ENCODE measurements around the gene GSTO1.
A peak's percentile ranks its signal among the peaks of the same experiment; 100 is the strongest.

GSTO1 gene

DNA sequence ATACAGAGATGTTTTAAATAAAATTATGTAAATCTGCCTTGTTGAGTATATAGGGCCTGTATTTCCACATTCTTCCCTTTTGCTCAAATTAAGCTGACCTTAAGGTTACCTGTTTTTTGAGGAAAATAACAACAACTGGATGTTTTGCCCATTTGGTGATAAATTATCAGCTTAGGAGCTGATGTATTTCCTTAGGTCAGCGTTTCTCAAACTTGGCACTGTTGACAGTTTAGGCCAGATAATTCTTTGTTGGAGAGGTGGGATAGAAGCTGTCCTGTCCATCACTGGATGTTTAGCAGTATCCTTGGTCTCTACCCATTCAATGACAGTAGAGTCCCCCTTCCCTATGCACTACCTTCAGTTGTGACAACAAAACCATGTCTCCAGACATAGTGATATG, 21.5 kb downstream of the GSTO1 start:
- no peak for DNase-seq (ENCODE audit: low spot score)

DNA sequence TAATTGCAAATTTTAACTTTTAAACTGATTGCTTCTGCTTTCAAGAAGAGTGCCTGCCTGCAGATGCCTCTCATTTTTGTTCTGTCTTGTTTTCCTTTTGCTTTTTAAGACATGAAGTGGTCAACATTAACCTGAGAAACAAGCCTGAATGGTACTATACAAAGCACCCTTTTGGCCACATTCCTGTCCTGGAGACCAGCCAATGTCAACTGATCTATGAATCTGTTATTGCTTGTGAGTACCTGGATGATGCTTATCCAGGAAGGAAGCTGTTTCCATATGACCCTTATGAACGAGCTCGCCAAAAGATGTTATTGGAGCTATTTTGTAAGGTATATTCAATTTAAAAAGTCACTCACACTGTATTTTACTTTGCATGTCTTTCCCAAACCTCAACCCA, 23.1 kb downstream of the GSTO1 start:
- DNase-seq (ENCODE audit: low spot score): no peak

DNA sequence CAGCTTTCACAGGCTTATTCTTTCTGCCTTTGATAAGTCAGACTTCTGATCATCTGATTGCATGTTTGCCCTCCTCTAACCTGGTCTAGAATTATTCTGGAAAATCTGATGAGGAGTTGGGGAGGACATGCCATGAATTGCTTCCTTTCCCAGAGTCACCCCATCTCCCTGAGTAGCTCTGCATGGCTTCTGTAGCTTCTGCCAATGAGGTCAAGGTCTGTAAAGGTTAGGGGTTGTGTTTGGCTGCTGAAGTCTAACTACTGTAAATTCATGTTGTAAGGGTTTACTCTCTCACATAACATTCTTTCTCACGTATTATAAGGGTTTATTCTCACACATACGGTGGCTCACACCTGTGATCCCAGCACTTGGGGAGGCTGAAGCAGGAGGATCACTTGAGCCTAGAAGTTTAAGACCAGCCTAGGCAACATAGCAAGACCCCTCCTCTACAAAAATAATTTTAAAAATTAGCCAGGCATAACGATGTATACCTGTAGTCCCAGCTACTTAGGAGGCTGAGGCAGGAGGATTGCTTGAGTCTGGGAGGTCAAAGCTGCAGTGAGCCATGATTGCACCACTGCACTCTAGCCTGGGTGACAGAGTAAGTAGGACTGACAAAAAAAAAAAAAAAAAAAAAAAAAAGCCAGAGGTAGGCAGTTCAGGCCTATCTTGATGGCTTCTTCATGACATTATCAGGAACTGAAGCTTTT, 25.0 kb downstream of the GSTO1 start:
- DNase-seq (ENCODE audit: low spot score): no peak

DNA sequence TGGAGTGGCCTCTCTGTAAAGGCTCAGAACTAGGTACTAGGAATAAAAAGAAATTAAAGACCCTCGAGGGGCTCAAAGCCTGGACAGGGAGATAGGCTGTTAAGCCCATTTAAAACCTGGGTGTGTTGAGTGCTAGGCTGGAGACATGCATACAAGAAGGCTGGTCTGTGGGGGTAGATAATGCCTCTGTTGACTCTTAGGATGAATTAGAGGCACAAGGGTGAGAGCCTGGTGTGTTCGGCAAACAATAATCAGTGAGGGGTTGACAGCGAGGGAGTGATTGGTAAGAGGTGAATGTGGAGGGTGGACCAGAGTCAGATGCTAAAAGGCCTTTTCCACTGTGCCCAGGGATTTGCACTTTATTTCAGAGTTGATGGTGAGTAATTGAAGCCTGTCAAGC, 27.0 kb downstream of the GSTO1 start:
- DNase-seq (ENCODE audit: low spot score): no peak

DNA sequence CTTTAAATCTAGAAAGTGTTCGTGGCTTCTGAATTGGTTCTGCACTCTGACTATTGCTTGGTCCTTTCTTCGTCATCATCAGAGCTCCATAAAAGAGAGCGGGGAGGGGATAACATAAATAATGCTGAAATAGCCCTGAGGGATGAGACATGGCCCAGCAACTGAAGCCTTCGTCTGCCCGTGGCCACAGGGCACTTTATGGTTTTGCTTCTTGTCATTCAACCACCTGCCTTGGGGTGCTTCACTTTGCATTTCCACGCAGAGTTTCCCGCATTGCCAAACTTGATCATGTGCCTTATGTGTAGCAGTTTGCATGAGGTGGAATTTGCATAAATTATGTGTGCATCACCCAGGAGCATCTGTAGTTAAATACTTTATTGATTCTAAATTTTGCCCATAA, 30.2 kb downstream of the GSTO1 start:
- no peak for DNase-seq (ENCODE audit: low spot score)

DNA sequence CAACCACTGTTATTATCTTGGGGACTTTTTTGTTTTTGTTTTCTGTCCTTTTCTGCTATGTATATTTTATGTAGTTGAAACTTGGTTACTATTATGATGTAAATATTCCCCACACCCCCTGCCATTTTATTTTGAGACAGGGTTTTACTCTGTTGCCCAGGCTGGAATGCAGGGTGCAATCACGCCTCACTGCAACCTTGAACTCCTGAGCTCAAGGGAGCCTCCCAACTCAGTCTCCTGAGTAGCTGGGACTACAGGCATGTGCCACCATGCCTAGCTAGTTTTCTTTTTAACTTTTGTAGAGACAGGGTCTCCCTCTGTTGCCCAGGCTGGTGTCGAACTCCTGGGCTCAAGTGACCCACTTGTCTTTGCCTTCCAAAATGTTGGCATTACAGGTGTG, 32.2 kb downstream of the GSTO1 start:
- no peak for DNase-seq (ENCODE audit: low spot score)

DNA sequence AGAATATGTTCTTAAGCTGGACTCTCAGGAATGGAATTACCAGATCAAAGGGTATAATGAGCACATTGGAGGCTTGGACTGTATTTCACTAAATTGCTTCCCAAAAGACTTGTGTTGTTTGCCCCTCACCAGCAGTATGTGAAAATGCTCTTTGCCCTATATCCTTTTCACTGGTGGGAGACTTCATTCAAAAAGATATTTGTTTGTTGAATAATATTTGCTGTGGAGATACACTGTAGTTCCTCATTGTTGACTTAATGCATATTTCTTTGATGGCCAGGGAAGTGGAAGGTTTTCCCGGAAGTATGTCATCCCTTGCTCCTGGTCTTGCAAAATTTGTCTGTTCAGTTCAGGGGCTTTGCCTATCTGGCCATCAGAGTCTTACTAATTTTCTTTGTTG, 33.7 kb downstream of the GSTO1 start:
- DNase-seq (ENCODE audit: low spot score): no peak

DNA sequence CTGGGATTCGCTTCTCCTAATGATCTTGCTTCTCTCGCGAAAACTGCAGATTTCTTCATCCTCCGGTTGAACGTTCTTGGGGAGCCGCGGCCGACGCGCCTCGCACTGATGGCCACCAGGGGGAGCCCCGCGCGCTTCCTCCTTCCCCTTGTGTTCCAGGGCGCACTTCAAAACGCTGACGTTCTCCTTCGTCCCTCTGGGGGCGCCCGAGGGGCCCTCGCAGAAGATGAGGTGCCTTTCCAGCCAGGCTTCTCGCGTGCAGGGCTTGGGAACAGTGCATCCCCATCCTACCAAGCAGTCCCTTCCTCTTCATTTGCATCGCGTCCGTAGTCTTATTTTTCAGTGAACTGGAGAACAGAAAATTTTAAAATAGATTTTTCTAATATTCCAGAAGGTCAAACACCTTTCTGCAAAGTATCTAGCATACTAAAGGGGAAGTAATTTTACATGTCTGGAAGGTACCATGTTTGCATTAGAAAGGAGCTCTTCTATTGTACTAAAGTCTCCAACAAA, 36.8 kb downstream of the GSTO1 start:
- peak; percentile 94 for DNase-seq (ENCODE audit: low spot score)

DNA sequence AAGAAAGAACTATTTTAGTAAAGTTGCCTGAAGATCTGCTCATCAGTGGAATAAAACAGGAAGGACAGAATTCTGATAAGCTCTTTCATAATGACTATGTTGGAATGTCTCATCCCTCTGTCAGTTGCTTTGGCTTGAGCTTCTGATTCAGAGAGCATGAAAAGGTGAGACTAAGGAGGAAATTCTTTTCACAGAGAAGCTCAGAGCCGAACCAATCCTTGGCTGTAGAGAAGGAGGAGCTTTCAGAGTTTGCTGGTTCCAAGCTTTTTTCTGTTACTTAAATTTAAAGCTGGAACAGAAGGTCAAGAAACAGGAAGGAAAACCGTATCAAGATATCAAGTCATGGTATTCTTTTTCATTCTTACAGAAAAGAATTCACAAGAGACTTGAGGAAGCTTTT, 38.3 kb downstream of the GSTO1 start:
- no peak for DNase-seq (ENCODE audit: low spot score)

DNA sequence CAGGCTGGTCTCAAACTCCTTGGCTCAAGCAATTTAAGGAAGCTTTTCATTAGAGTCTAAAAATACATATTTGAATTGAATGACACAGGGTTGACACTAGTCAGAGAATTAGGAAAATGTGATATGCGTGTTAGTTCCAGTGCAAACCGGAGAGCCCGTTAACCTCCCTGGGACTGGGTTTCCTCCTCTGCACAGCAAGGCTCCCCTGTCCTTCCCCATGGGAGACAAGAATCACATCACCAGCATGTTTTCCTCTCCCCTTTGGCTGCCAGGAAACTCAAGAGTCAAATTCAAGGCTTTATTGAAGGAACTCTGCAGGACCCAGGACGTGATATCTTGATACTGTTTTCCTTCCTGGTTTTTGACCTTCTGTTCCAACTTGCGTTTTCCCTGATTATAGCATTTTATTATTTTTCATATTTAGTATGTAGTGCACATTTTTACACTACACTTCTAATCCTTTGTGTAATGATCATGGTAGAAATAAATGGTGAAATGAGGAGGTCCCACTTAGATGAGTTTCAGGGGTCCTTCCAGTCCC, 39.2 kb downstream of the GSTO1 start:
- DNase-seq (ENCODE audit: low spot score): no peak

DNA sequence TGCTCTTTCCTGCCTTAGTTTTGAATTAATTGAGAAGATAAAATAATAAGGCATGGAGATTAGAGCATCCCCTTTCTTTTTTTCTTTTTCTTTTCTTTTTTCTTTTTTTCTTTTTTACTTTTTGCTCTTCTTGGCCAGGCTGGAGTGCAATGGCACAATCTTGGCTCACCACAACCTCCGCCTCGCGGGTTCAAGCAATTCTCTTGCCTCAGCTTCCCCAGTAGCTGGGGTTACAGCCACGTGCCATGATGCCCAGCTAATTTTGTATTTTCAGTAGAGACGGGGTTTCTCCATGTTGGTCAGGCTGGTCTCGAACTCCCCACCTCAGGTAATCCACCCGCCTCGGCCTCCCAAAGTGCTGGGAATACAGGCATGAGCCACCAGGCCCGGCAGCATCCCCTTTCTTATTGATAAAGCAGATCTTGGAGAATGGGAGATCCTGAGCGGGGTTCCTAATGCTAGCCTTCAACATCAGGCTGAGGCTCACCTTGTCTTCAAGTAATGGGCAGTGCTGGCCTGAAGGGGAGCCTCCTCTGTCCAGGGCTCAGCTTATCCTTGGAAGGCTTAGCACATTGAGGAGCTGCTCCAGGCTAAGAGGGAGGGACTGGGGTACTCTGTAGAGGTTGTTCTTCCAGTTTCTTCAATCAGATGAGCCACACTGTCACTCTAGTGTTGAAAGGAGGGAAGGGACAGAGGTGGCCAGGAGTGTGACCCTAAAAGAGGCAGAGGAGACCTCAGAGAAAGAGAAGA, 42.2 kb downstream of the GSTO1 start:
- no peak for DNase-seq (ENCODE audit: low spot score)

DNA sequence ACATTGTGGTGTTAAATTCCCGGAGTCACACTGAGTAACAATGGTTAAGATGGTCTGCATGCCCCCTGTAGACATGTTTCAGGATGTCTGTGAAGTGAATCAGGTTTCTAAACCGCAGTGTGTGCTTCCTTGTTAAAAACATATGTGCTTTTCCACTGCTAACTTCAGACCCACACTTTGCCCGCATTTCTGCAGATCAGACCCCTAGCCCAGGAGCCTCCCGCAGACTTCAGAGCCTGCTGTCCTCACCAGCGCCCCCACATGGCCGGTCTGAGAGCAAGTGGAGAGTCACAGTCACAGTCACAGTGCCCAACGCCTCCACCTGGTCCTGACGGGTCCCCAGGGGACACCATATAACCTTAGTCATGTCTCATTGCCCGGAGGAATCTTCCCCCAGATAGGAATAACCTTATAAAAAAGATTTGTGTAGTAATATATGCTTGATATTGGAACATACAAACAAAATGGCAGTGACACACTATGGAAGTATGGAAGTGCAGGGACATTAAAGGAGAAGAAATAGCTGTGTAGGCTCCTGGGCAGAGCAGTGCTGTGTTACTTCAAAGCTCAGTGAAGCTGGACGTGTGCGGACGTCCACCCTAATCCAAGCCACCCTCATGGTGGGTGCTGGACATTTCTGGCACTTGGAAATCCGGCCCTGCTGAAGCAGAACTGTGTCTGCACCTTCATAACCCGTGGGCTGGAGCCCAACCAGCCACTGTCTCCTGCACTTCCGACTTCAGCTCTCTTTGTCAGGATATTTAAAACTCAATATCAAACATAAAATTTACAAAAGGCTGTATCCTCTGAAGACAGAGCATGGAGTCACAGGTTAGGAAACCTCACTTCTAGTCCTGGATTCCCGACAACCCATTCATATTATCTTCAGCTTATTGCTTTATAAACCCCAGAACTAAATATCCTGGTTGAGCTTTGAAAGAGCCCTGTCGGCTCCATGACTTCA, 43.3 kb downstream of the GSTO1 start:
- DNase-seq (ENCODE audit: low spot score): peak; percentile 35

DNA sequence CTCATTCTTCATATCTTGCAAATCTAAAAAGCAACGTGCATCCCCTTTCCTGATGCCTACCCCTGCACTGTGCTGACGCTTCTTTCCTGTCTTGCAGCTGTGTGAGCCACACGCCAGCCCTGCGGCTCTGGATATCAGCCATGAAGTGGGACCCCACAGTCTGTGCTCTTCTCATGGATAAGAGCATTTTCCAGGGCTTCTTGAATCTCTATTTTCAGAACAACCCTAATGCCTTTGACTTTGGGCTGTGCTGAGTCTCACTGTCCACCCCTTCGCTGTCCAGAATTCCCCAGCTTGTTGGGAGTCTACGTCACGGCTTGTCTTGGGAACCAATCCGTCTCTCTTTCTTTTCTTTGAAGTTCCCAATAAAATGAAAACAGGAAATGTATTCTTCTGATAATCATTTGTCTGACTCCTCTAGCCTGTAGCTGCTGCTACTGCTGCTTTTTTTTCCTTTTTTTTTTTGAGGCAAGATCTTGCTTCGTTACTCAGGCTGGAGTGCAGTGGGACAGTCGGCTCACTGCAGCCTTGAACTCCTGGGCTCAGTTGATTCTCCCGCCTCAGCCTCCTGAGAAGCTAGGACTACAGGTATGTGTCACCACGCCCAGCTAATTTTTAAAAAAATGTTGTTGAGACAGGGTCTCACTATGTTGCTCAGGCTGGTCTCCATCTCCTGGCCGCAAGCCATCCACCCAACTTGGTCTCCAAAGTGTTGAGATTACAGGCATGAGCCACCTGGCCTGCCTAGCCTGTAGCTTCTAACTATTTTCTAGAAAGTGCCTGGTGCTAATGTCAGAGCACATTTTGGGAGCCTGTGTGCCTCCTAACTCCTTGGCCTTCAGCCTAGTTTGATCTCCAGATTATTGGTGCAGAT, 44.6 kb downstream of the GSTO1 start:
- DNase-seq (ENCODE audit: low spot score): peak; percentile 56

DNA sequence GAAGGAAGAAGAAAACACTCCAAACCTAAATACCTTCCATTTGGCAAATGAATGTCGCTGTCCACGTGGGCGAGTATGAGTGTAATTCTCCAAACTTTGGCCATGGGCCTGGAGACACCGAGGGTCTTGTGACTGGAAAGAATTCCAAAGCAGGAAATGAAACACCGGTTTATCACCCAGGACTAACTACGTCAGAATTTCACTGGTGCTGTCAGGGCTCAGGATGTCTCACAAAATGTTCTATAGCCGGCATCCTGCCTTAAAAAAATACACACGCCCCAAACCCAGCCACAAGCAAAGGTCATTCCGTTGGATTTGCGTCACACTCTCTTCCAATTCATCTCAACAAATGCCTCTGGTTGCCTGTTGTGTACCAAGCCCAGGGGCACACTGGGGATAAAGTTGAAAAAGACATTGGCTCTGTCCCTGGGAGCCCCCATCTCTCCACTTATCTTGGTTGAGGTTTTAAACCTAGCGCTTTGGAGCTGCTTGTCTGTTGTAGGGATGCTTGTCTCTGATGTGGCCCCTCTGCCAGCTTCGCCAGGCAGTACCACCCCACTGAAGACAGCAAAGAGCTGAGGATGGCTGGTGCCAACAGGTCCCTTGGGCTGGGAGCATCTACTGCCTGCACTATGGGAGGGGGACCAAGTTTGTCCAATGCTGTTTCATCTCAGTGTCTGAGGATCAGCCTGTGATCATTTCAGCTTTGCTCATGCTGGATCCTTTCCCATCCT, 45.5 kb downstream of the GSTO1 start:
- DNase-seq (ENCODE audit: low spot score): peak; percentile 76

DNA sequence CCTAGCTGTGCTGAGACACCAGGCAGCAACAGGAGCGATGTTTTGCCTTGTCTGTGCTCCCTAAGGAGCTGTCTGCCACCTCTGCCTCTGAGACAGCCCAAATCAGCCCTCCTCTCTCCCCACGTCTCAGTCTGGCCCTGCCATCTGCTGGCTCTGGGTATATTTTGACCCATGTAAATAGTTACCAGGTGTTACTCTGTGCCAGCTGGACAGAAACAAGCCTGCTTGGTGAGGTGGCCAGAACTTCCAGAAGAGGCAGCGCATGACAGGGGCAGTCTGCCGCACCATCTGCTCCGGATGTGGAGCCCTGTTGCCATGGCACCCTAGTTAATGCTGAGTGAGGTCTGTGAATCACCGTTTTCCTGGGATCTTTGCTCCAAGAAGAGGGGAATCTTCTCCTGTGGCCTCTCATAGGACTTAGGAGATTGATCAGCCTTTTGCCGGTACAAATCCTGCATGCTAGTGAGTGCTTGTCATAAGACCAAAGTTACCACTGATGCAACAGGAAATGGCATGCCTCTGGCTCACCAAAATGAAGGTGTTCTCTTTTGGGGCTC, 46.1 kb downstream of the GSTO1 start:
- peak; percentile 90 for DNase-seq (ENCODE audit: low spot score)

DNA sequence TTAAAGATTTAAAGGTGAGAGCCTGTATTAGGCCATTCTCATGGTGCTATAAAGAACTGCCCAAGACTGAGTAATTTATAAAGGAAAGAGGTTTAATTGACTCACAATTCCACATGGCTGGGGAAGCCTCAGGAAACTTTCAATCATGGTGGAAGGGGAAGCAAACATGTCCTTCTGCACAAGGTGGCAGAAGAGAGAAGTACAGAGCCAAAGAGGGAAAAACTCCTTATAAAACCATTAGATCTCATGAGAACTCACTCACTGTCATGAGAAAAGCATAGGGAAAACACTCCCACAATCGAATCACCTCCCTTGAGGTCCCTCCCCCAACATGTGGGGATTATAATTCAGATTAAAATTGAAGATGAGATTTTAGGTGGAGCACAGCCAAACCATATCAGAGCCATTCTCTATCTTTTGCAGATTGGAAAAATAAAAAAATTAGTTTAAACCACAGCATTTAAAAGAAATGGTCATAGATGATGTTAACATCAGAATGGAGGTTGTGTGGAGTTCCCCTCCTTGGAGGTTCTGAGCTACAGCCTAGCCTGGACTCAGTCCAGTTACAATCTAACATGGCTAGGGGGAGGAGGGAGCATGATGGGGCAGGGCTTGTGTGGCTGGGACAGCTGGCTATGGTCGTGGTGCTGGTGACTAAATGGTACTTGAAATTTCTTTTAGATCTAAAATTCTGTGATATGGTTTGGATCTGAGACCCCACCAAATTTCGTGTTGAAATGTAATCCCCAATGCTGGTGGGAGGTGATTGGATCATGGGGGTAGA, 47.4 kb downstream of the GSTO1 start:
- no peak for DNase-seq (ENCODE audit: low spot score)

DNA sequence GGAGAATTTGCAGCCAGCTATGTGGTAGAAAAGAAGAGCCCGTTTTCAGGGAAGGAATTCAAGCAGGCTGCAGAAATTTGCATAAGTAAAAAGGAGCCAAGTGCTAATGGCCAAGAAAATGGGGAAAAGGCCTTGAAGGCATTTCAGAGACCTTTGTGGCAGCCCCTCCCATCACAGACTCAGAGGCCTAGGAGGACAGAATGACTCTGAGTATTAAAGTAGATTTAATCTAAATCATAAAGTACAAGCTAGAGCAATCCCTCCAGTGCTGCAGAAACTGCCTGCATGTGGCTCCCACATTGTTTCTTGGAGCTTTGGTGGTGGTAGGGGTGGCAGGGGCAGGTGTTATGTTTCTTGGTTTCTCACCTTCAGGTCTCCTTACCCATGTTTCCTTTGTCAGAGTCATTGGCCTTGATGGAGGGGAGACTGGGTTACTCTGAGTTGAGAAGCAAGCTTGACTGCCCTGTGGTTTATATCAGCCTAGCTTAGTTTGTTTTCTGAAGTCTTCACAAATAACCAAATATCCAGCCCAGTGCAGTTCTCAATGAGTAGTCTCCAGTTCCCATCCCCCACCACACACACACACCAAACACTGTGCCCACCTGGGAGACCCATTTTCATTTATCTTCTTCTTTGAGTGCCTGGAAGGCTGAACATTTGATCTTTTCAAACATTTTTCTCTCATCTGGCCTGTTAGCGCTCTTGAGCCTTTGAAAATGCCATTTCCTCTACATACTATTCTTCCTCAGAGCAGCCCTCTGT, 49.1 kb downstream of the GSTO1 start:
- no peak for DNase-seq (ENCODE audit: low spot score)

DNA sequence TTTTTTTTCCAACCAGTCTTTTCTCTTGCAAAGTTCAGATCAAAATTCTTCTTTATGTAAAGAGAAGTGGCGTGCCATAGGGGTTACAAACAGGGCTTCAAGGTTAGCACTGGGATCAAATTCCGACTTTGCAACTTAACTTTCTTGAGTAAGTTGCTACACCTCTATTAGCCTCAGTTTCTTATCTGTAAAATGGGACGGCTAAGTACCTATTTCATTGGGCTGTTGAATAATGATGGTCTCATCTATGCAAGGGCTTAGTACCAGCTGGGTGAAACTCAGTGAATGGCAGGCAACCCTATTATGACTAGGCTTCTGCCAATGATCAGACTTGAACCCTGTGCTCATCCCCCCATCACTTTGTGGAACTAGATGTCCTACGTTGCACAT, 49.7 kb downstream of the GSTO1 start:
- no peak for DNase-seq (ENCODE audit: low spot score)

DNA sequence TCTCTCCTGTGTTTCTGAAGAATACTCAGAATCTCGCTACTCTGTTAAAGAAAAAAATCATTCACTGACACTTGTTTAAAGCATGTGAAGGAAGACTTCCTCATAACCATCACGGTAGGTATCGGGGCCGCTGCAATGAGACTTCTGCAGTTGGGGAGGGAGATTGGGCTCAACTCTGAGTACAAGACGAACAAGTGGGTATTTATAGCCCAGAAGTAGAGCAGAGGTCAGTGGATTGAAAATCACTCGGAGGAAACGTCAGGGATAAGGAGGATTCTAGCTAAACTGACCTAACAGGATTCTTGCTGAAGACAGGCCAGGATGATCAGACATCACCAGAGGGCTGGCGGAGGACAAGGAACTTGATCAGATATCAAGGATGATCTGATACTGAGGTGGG, 50.2 kb downstream of the GSTO1 start:
- no peak for DNase-seq (ENCODE audit: low spot score)
